HG02571 (cell line): ENCODE measurements around the gene AKR7A2.
"Not testable (repeated sequence)": the region's sequence is repeated elsewhere in the genome, so short reads cannot be mapped to it uniquely, and the experiment has no call there.

Experiments used
- ATAC-seq: cut with Tn5 transposase; IDR thresholded peaks from one replicate; pipeline ENCODE4 v1.9.1; 2021; ENCODE audit warnings: mild to moderate bottlenecking, moderate library complexity; ENCODE audit not compliant: unreplicated experiment

AKR7A2 gene

DNA sequence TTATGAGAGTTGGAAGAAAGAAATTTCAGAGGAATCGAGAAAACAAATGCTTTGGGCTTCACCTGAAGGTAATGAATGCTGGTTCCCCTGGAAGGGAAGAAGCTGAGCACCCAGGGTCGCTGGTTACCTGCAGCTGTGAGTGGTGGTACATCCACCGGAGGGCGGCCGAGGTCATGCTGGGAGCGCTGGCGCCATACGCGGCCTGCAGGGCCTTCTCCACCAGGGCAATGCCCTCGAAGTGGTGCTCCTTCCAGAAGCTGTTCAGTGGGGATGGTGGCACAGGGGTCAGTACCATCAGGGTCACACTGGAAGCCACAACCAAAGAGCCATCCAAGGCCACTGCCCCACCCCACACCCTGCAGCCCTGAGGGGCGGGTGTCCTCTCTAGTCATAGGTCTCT, 43.5 kb downstream of the AKR7A2 start:
- ATAC-seq: no peak

DNA sequence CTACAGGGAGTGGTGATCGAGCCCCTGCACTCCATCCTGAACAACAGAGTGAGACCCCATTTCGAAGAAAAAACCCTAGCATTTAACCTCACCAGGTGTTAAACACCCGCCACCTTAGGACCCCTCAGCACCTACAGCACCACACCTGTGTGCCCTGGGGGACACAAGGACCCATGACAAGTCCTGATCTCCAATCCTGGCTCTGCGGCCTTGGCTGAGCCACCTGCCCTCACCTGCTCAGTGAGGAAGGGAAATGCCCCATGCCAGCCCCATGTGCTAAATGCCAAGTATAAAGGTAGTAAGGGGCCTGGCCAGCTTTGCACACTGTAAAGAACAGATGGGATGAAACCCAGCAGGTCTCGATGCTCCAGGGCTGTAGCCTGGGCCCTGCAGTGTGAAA, 49.2 kb downstream of the AKR7A2 start:
- no peak for ATAC-seq

DNA sequence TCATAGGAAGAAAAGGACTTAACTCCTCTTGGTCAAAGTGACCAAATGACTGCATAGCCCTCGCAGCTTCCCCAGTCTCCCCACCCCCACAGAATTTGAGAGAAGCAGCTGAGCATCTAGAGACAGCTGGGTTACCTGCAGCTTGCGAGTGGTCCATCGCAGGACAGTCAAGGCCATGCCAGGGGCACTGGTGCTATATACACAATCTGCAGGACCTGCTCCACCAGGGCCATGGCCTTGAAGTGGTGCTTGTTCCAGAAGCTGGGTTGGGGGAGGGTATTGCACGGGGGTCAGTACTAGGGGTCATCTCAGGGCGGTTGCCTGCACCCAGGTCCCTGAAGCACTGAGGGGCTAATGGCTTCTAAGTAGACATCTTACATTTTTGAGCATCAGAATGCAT, 49.9 kb downstream of the AKR7A2 start:
- no peak for ATAC-seq

DNA sequence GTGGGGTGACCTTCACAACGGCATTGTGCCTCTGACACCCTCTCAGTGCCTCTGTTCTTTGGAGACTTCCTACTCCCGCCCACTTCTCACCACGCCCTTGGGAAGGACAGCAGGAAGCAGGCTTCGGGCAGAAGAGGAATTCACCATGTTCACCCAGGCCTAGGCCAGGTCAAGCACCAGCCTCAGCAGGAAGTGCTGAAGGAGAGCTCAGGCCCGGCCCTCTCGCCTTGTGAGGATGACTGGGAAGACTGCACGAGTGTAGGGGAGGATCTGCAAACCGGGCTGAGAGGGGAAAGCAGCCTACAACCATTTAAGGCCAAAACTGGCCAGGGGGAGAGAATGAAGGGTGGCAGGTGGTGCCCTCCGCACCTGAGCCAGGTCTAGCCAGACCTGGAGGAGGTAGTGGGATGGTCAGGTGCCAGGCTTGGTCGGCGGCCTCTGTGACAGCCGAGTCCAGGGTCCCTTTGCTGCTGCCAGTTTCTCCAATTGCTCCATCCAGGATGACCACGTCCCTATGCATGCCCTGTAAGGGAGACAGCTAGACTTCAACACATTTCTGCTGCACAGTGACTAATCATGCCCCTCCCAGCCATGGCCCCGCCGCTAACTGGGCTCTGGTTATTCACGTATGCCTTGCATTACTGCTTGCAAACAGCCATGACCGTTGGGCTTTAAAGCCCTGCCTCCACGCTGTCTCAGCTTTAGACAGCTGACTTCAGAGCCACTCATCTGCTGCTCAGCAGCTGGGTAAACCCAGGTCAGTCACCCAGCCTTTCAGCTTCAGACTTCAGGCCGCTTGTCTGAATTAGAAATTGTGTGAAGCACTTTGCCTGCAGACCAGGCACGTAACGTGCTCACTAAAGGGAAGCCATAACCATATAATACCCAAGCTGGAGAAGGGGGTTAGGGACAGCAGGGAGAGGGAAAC, 51.5 kb downstream of the AKR7A2 start:
- no peak for ATAC-seq

DNA sequence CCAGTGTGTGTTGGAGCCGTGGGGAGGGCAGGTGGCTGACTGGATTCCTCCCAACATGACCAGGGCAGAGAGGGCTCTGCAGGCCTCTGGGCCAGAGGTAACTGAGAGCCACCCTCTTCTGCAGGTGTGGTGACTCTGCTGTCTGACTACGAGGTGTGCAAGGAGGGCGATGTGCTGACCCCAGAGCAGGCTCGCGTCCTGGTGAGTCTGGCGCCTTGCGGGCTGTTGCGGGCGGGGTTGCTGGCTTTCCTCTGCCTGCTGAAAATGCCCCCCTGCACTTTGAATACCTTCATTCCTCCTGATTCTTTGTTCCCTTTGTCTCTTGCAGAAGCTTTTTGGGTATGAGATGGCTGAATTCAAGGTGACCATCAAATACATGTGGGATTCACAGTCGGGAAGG, 53.6 kb downstream of the AKR7A2 start:
- no peak for ATAC-seq

DNA sequence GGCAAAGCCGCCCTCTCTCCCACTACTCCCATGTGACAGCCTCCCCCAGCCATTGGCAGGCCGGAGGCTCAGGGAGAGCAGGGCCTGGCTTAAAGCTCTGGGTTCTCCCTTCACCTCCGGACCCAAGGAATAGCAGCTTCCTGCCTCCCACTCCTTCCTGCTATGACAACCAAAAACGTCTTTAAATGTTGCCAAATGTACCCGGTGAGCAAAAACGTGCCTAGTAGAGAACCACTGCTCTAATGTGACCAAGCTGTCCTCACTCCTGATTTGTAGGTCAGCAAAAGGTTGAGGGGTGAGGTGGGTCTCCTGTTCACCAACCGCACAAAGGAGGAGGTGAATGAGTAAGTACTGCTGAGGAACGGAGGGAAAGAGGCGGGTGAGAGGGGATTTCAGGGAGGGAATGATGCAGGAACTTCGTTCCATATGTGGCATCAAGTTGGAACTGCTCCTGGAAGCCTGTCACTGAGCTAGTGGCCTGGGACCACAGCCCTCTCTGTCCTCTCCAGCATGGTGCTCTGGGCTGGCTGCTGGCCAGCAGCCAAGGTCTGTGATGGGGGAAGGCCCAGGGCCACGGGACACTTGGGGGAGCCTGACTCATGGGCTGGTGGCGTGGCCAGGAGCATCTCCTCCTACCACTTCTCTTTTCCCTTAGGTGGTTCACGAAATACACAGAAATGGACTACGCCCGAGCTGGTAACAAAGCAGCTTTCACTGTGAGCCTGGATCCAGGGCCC, 54.6 kb downstream of the AKR7A2 start:
- no peak for ATAC-seq

DNA sequence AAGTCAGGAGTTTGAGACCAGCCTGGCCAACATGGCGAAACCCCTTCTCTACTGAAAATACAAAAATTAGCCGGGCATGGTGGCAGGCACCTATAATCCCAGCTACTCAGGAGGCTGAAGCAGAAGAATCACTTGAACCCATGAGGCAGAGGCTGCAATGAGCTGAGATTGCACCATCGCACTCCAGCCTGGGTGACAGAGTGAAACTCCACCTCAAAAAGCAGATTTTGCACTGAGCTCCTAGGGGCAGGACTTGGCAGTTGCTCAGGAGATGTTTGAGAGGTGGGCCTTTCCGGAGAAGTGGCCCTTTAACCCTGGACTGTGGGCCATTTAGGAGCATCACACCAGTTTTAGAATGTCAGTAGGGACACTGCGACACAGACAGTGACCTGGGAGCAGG, 55.6 kb downstream of the AKR7A2 start:
- not testable (repeated sequence) for ATAC-seq

DNA sequence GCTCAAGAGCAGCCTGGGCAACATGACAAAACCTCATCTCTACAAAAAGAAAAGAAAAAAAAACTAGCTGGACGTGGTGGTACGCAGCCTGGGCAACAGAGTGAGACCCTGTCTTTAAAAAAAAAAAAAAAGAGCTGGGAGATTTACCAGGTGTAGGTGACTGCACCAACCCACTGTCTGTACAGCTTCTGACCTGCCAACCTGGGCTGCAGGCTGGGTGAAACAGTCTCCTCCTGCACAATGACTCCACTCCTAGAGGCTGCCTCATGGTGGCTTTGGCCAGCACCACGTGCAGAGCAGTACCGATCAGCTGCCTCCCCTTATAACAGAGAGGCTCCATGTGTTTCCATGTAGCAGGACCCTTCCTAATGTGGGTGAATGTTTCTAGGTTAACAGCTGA, 56.7 kb downstream of the AKR7A2 start:
- no peak for ATAC-seq

DNA sequence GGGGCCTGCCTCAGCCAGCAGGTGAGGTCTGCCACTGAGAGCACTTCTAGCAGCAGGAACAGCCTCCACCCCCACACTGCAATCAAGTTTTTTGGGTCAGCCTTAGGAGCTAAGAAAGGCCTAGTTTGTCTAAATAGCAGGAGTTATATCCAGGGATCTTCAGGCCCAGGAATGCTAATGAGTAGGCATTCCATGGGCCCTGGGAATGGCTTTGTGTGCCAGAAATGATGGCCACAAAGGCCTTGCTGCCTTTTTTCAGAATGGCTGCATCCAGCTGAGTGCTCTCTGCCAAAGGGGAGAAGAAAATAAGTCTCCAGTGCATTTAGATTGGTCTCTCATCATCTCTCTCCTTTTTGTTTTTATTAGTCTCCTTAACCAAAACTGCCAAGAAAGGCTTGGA, 57.5 kb downstream of the AKR7A2 start:
- ATAC-seq: no peak
